HL-60 (cell line): ENCODE measurements around the gene SLC30A1.
A peak's percentile ranks its signal among the peaks of the same experiment; 100 is the strongest.

ENCODE experiments used
- DNase-seq, 2 experiments: peaks; one replicate each; pipeline ENCODE4 v3.0.0-alpha.2; 2010 to 2020; ENCODE audit warnings: low read depth in 1 of 2, low spot score in 1 of 2
- H3K27ac ChIP-seq: fragments of 250-450 bp; sonication (Bioruptor Pico); replicated peaks from 2 replicates; pipeline ENCODE4 v1.5.1; 2020; ENCODE audit warnings: mild to moderate bottlenecking, moderate library complexity
- H3K27me3 ChIP-seq: fragments of 250-450 bp; sonication (Bioruptor Pico); 2 replicates; pipeline ENCODE4 v1.5.1; 2021; ENCODE audit warnings: mild to moderate bottlenecking, moderate library complexity; ENCODE audit not compliant: insufficient read depth, poor library complexity, severe bottlenecking
- H3K4me3 ChIP-seq: replicated peaks from 2 replicates; pipeline ENCODE4 v1.5.1; 2011; ENCODE audit warnings: mild to moderate bottlenecking, control low read depth, low read length; ENCODE audit not compliant: insufficient read depth
- CTCF ChIP-seq: IDR thresholded peaks from one replicate; pipeline ENCODE4 v1.5.1; 2011; ENCODE audit warnings: low read length, control low read depth, inconsistent platforms; ENCODE audit not compliant: insufficient read depth
- GABPA ChIP-seq: IDR thresholded peaks from 2 replicates; pipeline ENCODE4 v1.6.1; 2012; ENCODE audit warnings: low read depth
- POLR2AphosphoS5 ChIP-seq: IDR thresholded peaks from 2 replicates; pipeline ENCODE4 v1.6.1; 2012; ENCODE audit warnings: low read depth
- REST ChIP-seq: IDR thresholded peaks from 2 replicates; pipeline ENCODE4 v1.6.1; 2012; ENCODE audit warnings: low read depth; ENCODE audit not compliant: insufficient replicate concordance
- SPI1 ChIP-seq: IDR thresholded peaks from 2 replicates; pipeline ENCODE4 v1.6.1; 2012; ENCODE audit warnings: low read depth, mild to moderate bottlenecking, borderline replicate concordance

SLC30A1 gene

GRCh38 chr1:211625040-211625439 lies 46.1 kb upstream of the SLC30A1 start:
- H3K27ac ChIP-seq: no peak overlapping the region
- H3K27me3 ChIP-seq: no peaks in the 10 kb centered on the region
- TF ChIP-seq CTCF (peak; percentile 23), GABPA (no peak), POLR2AphosphoS5 (no peak)
- peak; percentile 70 to 76 for DNase-seq
- H3K4me3 ChIP-seq: no peak overlapping the region

GRCh38 chr1:211623515-211623914 lies 44.6 kb upstream of the SLC30A1 start:
- no peak for DNase-seq
- no peak for TF ChIP-seq GABPA
- no peak for TF ChIP-seq POLR2AphosphoS5
- no peak for TF ChIP-seq SPI1
- TF ChIP-seq REST: no peak
- no peak overlapping the region for H3K27ac ChIP-seq
- H3K4me3 ChIP-seq: no peak overlapping the region
- H3K27me3 ChIP-seq: no peaks in the 10 kb centered on the region

DNA sequence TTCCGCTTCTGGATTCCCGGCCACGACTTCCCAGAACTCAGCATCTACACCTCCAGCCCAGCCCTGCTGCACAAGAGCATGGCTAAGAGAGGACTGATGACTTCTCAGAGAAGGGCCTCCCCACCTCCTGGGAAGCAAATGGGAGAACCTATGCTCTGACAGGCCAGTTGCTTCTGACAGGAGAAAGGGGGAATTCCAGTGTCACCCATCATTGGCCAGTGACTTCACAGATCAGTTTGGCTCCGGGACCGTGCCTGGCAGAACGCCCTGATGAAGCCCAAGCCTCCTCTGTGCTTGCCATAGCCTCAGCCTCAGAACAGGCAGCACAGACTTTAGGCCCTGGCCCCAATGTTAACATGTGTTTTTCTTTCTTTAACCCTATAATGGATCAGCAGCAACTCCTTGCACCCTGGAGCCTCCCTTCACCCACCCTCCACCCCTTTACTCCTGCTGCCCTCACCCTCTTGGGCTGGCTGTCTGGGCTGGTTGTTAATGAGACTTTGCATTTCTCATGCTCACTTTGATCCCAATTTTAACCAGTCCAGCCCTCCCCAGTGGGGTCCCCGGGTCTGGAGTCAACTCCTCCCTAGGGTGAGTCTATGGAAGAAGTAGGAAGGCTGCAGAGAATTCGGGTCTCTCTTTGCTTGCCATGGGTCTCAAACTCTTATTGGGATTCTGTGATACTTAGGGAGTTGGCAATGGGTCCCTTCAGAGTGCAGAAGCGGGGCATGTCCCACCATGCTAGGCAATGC lies 42.7 kb upstream of the SLC30A1 start:
- H3K27me3 ChIP-seq: no peaks in the 10 kb centered on the region
- TF ChIP-seq CTCF (no peak), POLR2AphosphoS5 (no peak), GABPA (no peak), SPI1 (no peak), REST (no peak)
- H3K4me3 ChIP-seq: no peak overlapping the region
- DNase-seq: no peak
- H3K27ac ChIP-seq: no peak overlapping the region

DNA sequence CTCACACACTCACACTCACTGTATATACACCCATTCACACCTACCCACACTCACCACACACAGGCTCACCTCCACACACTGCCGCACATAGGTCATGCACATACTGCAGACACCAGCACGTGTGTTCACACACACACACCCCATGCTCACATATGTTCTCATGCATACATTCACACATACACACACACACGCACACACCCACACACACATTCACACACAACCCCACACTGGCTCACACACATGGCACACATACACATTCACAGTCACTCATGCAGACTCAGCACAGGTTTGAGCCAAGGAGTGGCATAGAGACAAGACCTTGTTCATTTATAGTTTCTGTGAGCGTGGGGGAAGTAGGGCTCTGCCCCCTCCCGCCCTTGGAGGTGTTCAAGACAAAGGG lies 41.1 kb upstream of the SLC30A1 start:
- no peak for DNase-seq
- Histone ChIP-seq H3K27ac (no peak overlapping the region), H3K27me3 (no peaks in the 10 kb centered on the region), H3K4me3 (no peak overlapping the region)
- TF ChIP-seq CTCF: no peak
- no peak for TF ChIP-seq GABPA
- no peak for TF ChIP-seq POLR2AphosphoS5
- no peak for TF ChIP-seq REST
- no peak for TF ChIP-seq SPI1
